CD8-positive, alpha-beta memory T cell (primary cell): ENCODE results near the gene ZDHHC11B. TPM values are rescaled to one million over a fixed set of nuclear protein-coding genes. Genes with fewer than 3 reads are reported as not detected.

ENCODE experiments used
- CTCF ChIA-PET: fragments of 350-600 bp; sonication (Branson Sonifier 250); formaldehyde crosslinking; loops from one replicate; lab custom pipeline; 2021; ENCODE audit warnings: antibody characterized with exemption; lab: Charles Lee
- POLR2A ChIA-PET: fragments of 350-600 bp; sonication (Branson Sonifier 250); formaldehyde crosslinking; loops from one replicate; lab custom pipeline; 2021; ENCODE audit warnings: antibody characterized with exemption; lab: Charles Lee
- DNase-seq, 5 donors: peaks; one replicate each; pipeline versions ENCODE4 v3.0.0 to v3.0.0-alpha.2; 2020 to 2022; ENCODE audit warnings: mixed read lengths in 1 of 5
- H3K27ac ChIP-seq: one replicate; pipeline ENCODE4 v1.7.0; 2013; ENCODE audit warnings: low read depth, mild to moderate bottlenecking, low read length, moderate library complexity
- H3K27me3 ChIP-seq: 2 replicates; pipeline ENCODE4 v1.7.0; 2013; ENCODE audit warnings: low read length, mild to moderate bottlenecking; ENCODE audit not compliant: insufficient read depth, poor library complexity, severe bottlenecking
- H3K36me3 ChIP-seq: 2 replicates; pipeline ENCODE4 v1.7.0; 2013; ENCODE audit warnings: mild to moderate bottlenecking, low read length, moderate library complexity; ENCODE audit not compliant: insufficient read depth
- H3K4me1 ChIP-seq: 2 replicates; pipeline ENCODE4 v1.7.0; 2013; ENCODE audit warnings: mild to moderate bottlenecking, low read length, moderate library complexity; ENCODE audit not compliant: insufficient read depth
- H3K4me3 ChIP-seq: 2 replicates; pipeline ENCODE4 v1.7.0; 2013; ENCODE audit warnings: mild to moderate bottlenecking, low read length
- H3K9me3 ChIP-seq: 2 replicates; pipeline ENCODE4 v1.7.0; 2013; ENCODE audit warnings: mild to moderate bottlenecking, low read length
- H3K27ac Mint-ChIP-seq, 8 donors: one replicate each; pipeline ENCODE4 v1.8.0; 2020 to 2021; ENCODE audit warnings: mixed read lengths in 8 of 8, mild to moderate bottlenecking in 6 of 8, inconsistent platforms in 3 of 8, moderate library complexity in 3 of 8
- H3K27me3 Mint-ChIP-seq, 2 donors: one replicate each; pipeline ENCODE4 v1.8.0; 2020 to 2021; ENCODE audit warnings: mixed read lengths in 2 of 2, mild to moderate bottlenecking in 1 of 2, moderate library complexity in 1 of 2
- H3K36me3 Mint-ChIP-seq, 3 donors: one replicate each; pipeline ENCODE4 v1.8.0; 2020 to 2021; ENCODE audit warnings: mixed read lengths in 3 of 3, inconsistent platforms in 1 of 3, mild to moderate bottlenecking in 1 of 3
- H3K4me1 Mint-ChIP-seq, 3 donors: one replicate each; pipeline ENCODE4 v1.8.0; 2020 to 2021; ENCODE audit warnings: mixed read lengths in 3 of 3, inconsistent platforms in 1 of 3, mild to moderate bottlenecking in 1 of 3
- H3K4me3 Mint-ChIP-seq, 7 donors: one replicate each; pipeline ENCODE4 v1.8.0; 2020 to 2021; ENCODE audit warnings: mixed read lengths in 7 of 7, mild to moderate bottlenecking in 6 of 7, moderate library complexity in 4 of 7, inconsistent platforms in 2 of 7
- H3K9me3 Mint-ChIP-seq, 5 donors: one replicate each; pipeline ENCODE4 v1.8.0; 2020 to 2022; ENCODE audit warnings: mixed read lengths in 5 of 5, mild to moderate bottlenecking in 3 of 5, moderate library complexity in 2 of 5, inconsistent platforms in 1 of 5
- polyA plus RNA-seq: library from polyadenylated mRNA; unstranded; fragments of 300-500 nt; fragmentation: Illumina TruSeq; gene quantifications from one replicate; pipeline ENCODE4 v1.2.3, GENCODE V29; 2021
- total RNA-seq, 2 experiments: library from RNA; stranded (reverse); gene quantifications; one replicate each; pipeline ENCODE4 v1.2.3, GENCODE V29; 2021

The ZDHHC11B gene
- total and polyA plus RNA-seq, 3 experiments from 2014 or later, result 0.40 to 0.55 TPM; not detected in 1

GRCh38 chr5:761059-761771 lies 23.3 kb downstream of the ZDHHC11B start:
- Mint-ChIP-seq H3K27me3 (peaks cover 0 to 2% of the 10 kb centered on the region in 2 donors), H3K36me3 (peaks cover 0 to 3% (median 0%) of the 10 kb centered on the region in 3 donors), H3K9me3 (no peaks in the 10 kb centered on the region), H3K27ac (peak overlapping the region in 1 of 8 donors; percentile 12), H3K4me3 (no peak overlapping the region), H3K4me1 (peaks cover 7 to 20% (median 9%) of the 10 kb centered on the region in 3 donors)
- ChIA-PET CTCF (no interaction called here), POLR2A (no interaction called here)
- H3K27ac ChIP-seq, result no peak overlapping the region
- H3K4me3 ChIP-seq, result no peak overlapping the region
- no peaks in the 10 kb centered on the region for H3K9me3 ChIP-seq
- no peaks in the 10 kb centered on the region for H3K36me3 ChIP-seq
- H3K4me1 ChIP-seq, result peaks cover 11% of the 10 kb centered on the region
- no peak for DNase-seq
- H3K27me3 ChIP-seq, result no peaks in the 10 kb centered on the region

- no peak for DNase-seq
- ChIA-PET CTCF (no interaction called here), POLR2A (no interaction called here)
- no peak overlapping the region for H3K4me3 ChIP-seq
- H3K4me3 Mint-ChIP-seq, result no peak overlapping the region
- H3K9me3 ChIP-seq, result no peaks in the 10 kb centered on the region
- H3K9me3 Mint-ChIP-seq, result no peaks in the 10 kb centered on the region
- peaks cover 0 to 2% of the 10 kb centered on the region in 2 donors for H3K27me3 Mint-ChIP-seq
- H3K27me3 ChIP-seq, result no peaks in the 10 kb centered on the region
- peak overlapping the region in 1 of 8 donors; percentile 54 for H3K27ac Mint-ChIP-seq
- H3K27ac ChIP-seq, result no peak overlapping the region
- no peaks in the 10 kb centered on the region for H3K36me3 Mint-ChIP-seq
- H3K36me3 ChIP-seq, result no peaks in the 10 kb centered on the region
- peaks cover 11% of the 10 kb centered on the region for H3K4me1 ChIP-seq
- H3K4me1 Mint-ChIP-seq, result peaks cover 7 to 20% (median 9%) of the 10 kb centered on the region in 3 donors
Measured at GRCh38 chr5:760363-761058, 24.0 kb downstream of the ZDHHC11B start.

GRCh38 chr5:759781-760362 lies 24.7 kb downstream of the ZDHHC11B start:
- Mint-ChIP-seq H3K27me3 (peaks cover 0 to 2% of the 10 kb centered on the region in 2 donors), H3K36me3 (no peaks in the 10 kb centered on the region), H3K9me3 (no peaks in the 10 kb centered on the region), H3K4me3 (peak overlapping the region in 1 of 7 donors; percentile 2), H3K27ac (peak overlapping the region in 1 of 8 donors; percentile 2), H3K4me1 (peaks cover 7 to 20% (median 9%) of the 10 kb centered on the region in 3 donors)
- no peak for DNase-seq
- CTCF ChIA-PET, result no interaction called here
- Histone ChIP-seq H3K27ac (no peak overlapping the region), H3K27me3 (no peaks in the 10 kb centered on the region), H3K36me3 (no peaks in the 10 kb centered on the region), H3K4me3 (no peak overlapping the region), H3K9me3 (no peaks in the 10 kb centered on the region), H3K4me1 (peaks cover 11% of the 10 kb centered on the region)
- POLR2A ChIA-PET, result no interaction called here

GRCh38 chr5:759111-759751 lies 25.3 kb downstream of the ZDHHC11B start:
- Mint-ChIP-seq H3K27me3 (peaks cover 0 to 2% of the 10 kb centered on the region in 2 donors), H3K27ac (peak overlapping the region; percentile 2 to 97 (median 86)), H3K9me3 (no peaks in the 10 kb centered on the region), H3K4me1 (peaks cover 7 to 20% (median 12%) of the 10 kb centered on the region in 3 donors), H3K4me3 (peak overlapping the region; percentile 44 to 81 (median 66)), H3K36me3 (no peaks in the 10 kb centered on the region)
- Histone ChIP-seq H3K9me3 (no peaks in the 10 kb centered on the region), H3K36me3 (no peaks in the 10 kb centered on the region), H3K27ac (peak overlapping the region; percentile 43), H3K4me3 (no peak overlapping the region), H3K4me1 (peaks cover 11% of the 10 kb centered on the region), H3K27me3 (no peaks in the 10 kb centered on the region)
- ChIA-PET CTCF (interaction anchor here (1.1 kb wide), 1 partner anchor 143 kb away, joined by 3 read pairs; no protein-coding TSS in a partner anchor), POLR2A (no interaction called here)
- peak; percentile 25 to 68 (median 55) for DNase-seq

GRCh38 chr5:758698-759053 lies 25.9 kb downstream of the ZDHHC11B start:
- H3K27ac Mint-ChIP-seq, result peak overlapping the region in 6 of 8 donors; percentile 60 to 97 (median 86)
- no peaks in the 10 kb centered on the region for H3K9me3 ChIP-seq
- ChIA-PET POLR2A (no interaction called here), CTCF (interaction anchor here (1.1 kb wide), 1 partner anchor 143 kb away, joined by 3 read pairs; no protein-coding TSS in a partner anchor)
- peak overlapping the region; percentile 44 to 81 (median 66) for H3K4me3 Mint-ChIP-seq
- DNase-seq, result no peak
- H3K27ac ChIP-seq, result peak overlapping the region; percentile 43
- peaks cover 7 to 20% (median 14%) of the 10 kb centered on the region in 3 donors for H3K4me1 Mint-ChIP-seq
- H3K27me3 Mint-ChIP-seq, result peaks cover 0 to 2% of the 10 kb centered on the region in 2 donors
- no peaks in the 10 kb centered on the region for H3K27me3 ChIP-seq
- no peaks in the 10 kb centered on the region for H3K9me3 Mint-ChIP-seq
- H3K4me3 ChIP-seq, result no peak overlapping the region
- peaks cover 11% of the 10 kb centered on the region for H3K4me1 ChIP-seq
- H3K36me3 ChIP-seq, result no peaks in the 10 kb centered on the region
- H3K36me3 Mint-ChIP-seq, result no peaks in the 10 kb centered on the region

GRCh38 chr5:757931-758697 lies 26.4 kb downstream of the ZDHHC11B start:
- H3K27ac ChIP-seq, result no peak overlapping the region
- no peaks in the 10 kb centered on the region for H3K36me3 ChIP-seq
- Mint-ChIP-seq H3K27me3 (peaks cover 0 to 2% of the 10 kb centered on the region in 2 donors), H3K9me3 (no peaks in the 10 kb centered on the region), H3K36me3 (no peaks in the 10 kb centered on the region), H3K4me3 (peak overlapping the region in 1 of 7 donors; percentile 32), H3K4me1 (peaks cover 7 to 20% (median 14%) of the 10 kb centered on the region in 3 donors), H3K27ac (peak overlapping the region in 4 of 8 donors; percentile 29 to 97 (median 66))
- H3K4me3 ChIP-seq, result no peak overlapping the region
- H3K4me1 ChIP-seq, result peaks cover 11% of the 10 kb centered on the region
- DNase-seq, result peak in 1 of 5 donors; percentile 60
- H3K27me3 ChIP-seq, result no peaks in the 10 kb centered on the region
- ChIA-PET CTCF (interaction anchor here (1.1 kb wide), 1 partner anchor 144 kb away, joined by 3 read pairs; no protein-coding TSS in a partner anchor), POLR2A (no interaction called here)
- no peaks in the 10 kb centered on the region for H3K9me3 ChIP-seq

GRCh38 chr5:757346-757930 lies 27.1 kb downstream of the ZDHHC11B start:
- H3K27ac Mint-ChIP-seq, result peak overlapping the region in 7 of 8 donors; percentile 27 to 97 (median 47)
- no peaks in the 10 kb centered on the region for H3K36me3 Mint-ChIP-seq
- Histone ChIP-seq H3K9me3 (no peaks in the 10 kb centered on the region), H3K36me3 (no peaks in the 10 kb centered on the region), H3K27me3 (no peaks in the 10 kb centered on the region), H3K4me1 (peaks cover 11% of the 10 kb centered on the region), H3K27ac (no peak overlapping the region), H3K4me3 (no peak overlapping the region)
- DNase-seq, result no peak
- ChIA-PET CTCF (no interaction called here), POLR2A (no interaction called here)
- H3K27me3 Mint-ChIP-seq, result peaks cover 0 to 2% of the 10 kb centered on the region in 2 donors
- no peaks in the 10 kb centered on the region for H3K9me3 Mint-ChIP-seq
- H3K4me3 Mint-ChIP-seq, result no peak overlapping the region
- H3K4me1 Mint-ChIP-seq, result peaks cover 7 to 20% (median 14%) of the 10 kb centered on the region in 3 donors
